Measurements from ENCODE around the gene NT5M. TPM values are rescaled to one million over a fixed set of nuclear protein-coding genes. Genes with fewer than 3 reads are reported as not detected.

Gene NT5M
- total RNA-seq, 1 donor from 2014 or later, result 8.2 TPM

DNA sequence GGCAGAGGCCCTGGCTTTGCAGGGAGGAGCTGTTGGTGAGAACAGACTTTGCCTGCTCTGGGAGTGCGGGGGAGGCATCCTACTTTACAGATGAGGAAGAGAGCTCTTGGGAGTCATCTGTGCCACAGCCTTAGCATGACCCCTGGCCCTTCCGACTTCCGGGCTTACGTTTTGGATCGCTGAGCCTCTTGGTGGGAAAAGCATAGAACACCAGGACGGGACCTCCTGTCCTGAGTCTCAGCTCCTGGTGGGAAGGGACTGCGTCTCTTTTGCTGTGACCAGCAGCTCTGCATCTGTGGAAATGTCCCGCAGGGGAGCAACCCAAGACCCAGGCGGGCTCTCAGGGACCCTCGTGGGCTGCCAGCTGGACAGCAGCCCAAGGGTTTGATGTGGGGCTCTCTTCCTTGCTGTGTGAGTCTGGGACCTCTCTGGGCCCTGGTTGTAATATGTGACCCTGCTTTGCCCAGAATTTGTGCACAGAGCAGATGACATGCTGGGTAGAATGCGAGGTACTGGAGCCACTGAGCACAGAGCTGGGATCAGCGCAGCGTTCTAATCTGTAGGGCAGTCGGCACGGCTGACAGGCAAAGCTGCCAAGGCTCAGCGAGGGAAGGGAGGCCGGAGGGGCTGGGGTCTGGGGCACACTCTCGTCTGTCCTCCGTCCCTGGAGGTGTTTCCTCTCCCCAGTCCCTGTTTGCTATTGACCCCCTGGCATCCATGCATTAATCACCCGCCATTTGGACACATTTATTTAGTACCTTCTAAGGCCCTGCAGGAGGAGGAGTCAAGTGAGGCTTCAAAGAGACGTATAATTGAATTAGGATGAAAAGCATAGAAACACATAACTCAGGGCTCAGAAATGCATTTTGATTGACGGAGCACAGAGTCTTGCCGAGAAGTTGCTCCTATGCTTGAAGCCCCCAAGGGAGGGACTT lies 64.0 kb downstream of the NT5M start:
- peaks cover 5% of the 10 kb centered on the region for H3K27me3 Mint-ChIP-seq (ENCODE audit: unreplicated experiment)
- peaks cover 8% of the 10 kb centered on the region for H3K36me3 Mint-ChIP-seq (ENCODE audit: unreplicated experiment)
- TF ChIP-seq, protein P1, sequence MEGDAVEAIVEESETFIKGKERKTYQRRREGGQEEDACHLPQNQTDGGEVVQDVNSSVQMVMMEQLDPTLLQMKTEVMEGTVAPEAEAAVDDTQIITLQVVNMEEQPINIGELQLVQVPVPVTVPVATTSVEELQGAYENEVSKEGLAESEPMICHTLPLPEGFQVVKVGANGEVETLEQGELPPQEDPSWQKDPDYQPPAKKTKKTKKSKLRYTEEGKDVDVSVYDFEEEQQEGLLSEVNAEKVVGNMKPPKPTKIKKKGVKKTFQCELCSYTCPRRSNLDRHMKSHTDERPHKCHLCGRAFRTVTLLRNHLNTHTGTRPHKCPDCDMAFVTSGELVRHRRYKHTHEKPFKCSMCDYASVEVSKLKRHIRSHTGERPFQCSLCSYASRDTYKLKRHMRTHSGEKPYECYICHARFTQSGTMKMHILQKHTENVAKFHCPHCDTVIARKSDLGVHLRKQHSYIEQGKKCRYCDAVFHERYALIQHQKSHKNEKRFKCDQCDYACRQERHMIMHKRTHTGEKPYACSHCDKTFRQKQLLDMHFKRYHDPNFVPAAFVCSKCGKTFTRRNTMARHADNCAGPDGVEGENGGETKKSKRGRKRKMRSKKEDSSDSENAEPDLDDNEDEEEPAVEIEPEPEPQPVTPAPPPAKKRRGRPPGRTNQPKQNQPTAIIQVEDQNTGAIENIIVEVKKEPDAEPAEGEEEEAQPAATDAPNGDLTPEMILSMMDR (IDR thresholded peaks at IDR 0.05; ENCODE audit: partially characterized antibody, unreplicated experiment), result no peak
- peak overlapping the region; percentile 37 for H3K27ac Mint-ChIP-seq (ENCODE audit: unreplicated experiment)
- no peak overlapping the region for H3K4me3 Mint-ChIP-seq (ENCODE audit: unreplicated experiment)
- DNase-seq, result peak; percentile 17
- peaks cover 17% of the 10 kb centered on the region for H3K4me1 Mint-ChIP-seq (ENCODE audit: low read depth, unreplicated experiment)
- H3K9me3 Mint-ChIP-seq (ENCODE audit: unreplicated experiment), result peaks cover 12% of the 10 kb centered on the region

DNA sequence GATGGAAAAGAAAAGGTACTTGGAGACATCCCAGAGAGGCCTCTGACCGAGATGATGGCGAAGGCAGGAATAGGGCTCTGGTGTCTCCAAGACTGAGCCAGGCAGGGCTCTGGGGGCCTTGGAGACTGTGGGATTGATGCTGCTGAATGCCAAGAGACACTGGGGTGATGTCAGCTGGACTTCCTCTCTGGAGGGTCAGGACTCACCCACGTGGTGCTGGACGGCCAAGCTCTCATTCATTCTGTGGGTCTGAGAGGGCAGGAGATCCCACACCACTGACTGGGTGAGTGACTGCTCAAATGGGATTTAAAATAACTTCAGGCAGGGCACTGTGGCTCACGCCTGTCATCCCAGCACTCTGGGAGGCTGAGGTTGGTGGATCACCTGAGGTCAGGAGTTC lies 64.8 kb downstream of the NT5M start:
- Mint-ChIP-seq H3K9me3 (ENCODE audit: unreplicated experiment) (peaks cover 12% of the 10 kb centered on the region), H3K4me3 (ENCODE audit: unreplicated experiment) (no peak overlapping the region), H3K27ac (ENCODE audit: unreplicated experiment) (no peak overlapping the region), H3K36me3 (ENCODE audit: unreplicated experiment) (peaks cover 8% of the 10 kb centered on the region), H3K4me1 (ENCODE audit: low read depth, unreplicated experiment) (peaks cover 17% of the 10 kb centered on the region), H3K27me3 (ENCODE audit: unreplicated experiment) (peaks cover 5% of the 10 kb centered on the region)
- TF ChIP-seq, protein P1 (IDR thresholded peaks at IDR 0.05; ENCODE audit: partially characterized antibody, unreplicated experiment), result no peak
- DNase-seq, result peak; percentile 1

DNA sequence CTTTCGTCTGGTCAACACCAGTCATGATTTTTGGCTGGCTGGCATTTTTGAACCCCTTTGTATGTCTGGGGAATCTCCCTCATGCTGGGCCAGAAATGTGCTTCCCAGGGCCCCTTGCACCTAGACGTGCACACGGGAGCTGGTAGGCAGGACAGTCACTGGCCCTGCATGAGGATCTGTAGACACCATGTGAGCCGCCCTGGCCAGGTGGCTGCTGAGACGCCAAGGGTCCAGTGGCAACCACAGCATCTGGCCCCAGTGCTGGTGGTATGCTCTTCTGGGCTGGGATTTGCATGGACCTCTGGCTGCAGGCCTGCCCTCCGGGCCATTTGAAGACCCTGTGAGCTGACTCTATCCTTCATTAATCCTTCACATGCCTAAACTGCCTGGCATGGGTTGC lies 67.5 kb downstream of the NT5M start:
- H3K9me3 Mint-ChIP-seq (ENCODE audit: unreplicated experiment), result peaks cover 6% of the 10 kb centered on the region
- H3K27me3 Mint-ChIP-seq (ENCODE audit: unreplicated experiment), result peaks cover 5% of the 10 kb centered on the region
- H3K27ac Mint-ChIP-seq (ENCODE audit: unreplicated experiment), result no peak overlapping the region
- no peak overlapping the region for H3K4me3 Mint-ChIP-seq (ENCODE audit: unreplicated experiment)
- TF ChIP-seq, protein P1 (IDR thresholded peaks at IDR 0.05; ENCODE audit: partially characterized antibody, unreplicated experiment), result no peak
- no peak for DNase-seq
- peaks cover 8% of the 10 kb centered on the region for H3K36me3 Mint-ChIP-seq (ENCODE audit: unreplicated experiment)
- H3K4me1 Mint-ChIP-seq (ENCODE audit: low read depth, unreplicated experiment), result peaks cover 17% of the 10 kb centered on the region

DNA sequence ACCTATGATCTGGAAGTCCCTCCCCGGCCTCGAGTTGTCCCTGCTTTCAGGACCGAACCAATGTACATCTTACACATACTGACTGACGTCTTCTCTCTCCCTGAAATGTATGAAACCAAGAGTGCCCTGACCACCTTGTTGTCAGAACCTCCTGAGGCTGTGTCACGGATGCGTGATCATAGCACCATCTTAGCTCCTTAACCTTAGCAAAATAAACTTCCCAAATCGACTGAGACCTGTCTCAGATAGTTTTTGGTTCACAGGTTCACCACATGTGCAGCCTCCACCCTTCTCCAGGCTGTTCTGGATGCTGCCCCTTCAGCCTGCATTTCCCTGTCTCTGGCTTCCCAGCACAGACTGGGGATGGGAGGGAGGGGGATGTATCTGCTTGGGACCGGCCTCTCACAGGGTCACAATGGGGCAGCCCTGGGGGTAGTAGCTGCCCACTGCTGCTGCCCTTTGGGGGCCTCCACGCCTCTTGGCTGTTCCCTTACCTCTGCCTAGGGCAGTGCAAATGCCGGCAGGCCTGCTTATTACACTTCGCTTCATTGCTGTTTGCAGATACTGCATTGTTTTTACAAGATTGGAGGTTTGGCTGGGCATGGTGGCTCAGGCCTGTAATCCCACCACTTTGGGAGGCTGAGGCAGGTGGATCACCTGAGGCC lies 69.8 kb downstream of the NT5M start:
- peaks cover 4% of the 10 kb centered on the region for H3K27me3 Mint-ChIP-seq (ENCODE audit: unreplicated experiment)
- no peaks in the 10 kb centered on the region for H3K36me3 Mint-ChIP-seq (ENCODE audit: unreplicated experiment)
- TF ChIP-seq, protein P1 (IDR thresholded peaks at IDR 0.05; ENCODE audit: partially characterized antibody, unreplicated experiment), result no peak
- peak; percentile 3 for DNase-seq
- no peak overlapping the region for H3K27ac Mint-ChIP-seq (ENCODE audit: unreplicated experiment)
- no peak overlapping the region for H3K4me3 Mint-ChIP-seq (ENCODE audit: unreplicated experiment)
- peaks cover 14% of the 10 kb centered on the region for H3K4me1 Mint-ChIP-seq (ENCODE audit: low read depth, unreplicated experiment)
- peaks cover 2% of the 10 kb centered on the region for H3K9me3 Mint-ChIP-seq (ENCODE audit: unreplicated experiment)
